AG04449 (cell line): Measurements from ENCODE around the gene FLAD1.

Experiments
- CTCF ChIA-PET: fragments of 350-600 bp; formaldehyde crosslinking; extraction: SDS; loops from one replicate; lab custom pipeline; 2021; ENCODE audit warnings: antibody characterized with exemption; lab: Yijun Ruan, JAX
- POLR2A ChIA-PET: fragments of 400-600, 350-600 bp; formaldehyde crosslinking; extraction: SDS; loops from one replicate; lab custom pipeline; 2020; ENCODE audit warnings: antibody characterized with exemption, inconsistent platforms; lab: Yijun Ruan, JAX
- DNase-seq: peaks from one replicate; pipeline ENCODE4 v3.0.0-alpha.2; 2010; ENCODE audit warnings: low read depth, low spot score
- H3K4me3 ChIP-seq: 2 replicates; pipeline ENCODE4 v1.5.1; 2011; ENCODE audit warnings: low read depth, mild to moderate bottlenecking, control low read depth, low read length
- CTCF ChIP-seq: IDR thresholded peaks from one replicate; pipeline ENCODE4 v1.5.1; 2011; ENCODE audit warnings: mild to moderate bottlenecking, moderate library complexity, low read length, control low read depth, inconsistent platforms; ENCODE audit not compliant: insufficient read depth; ENCODE audit errors: missing control alignments

FLAD1 gene

GRCh38 chr1:155013632-155014031 lies 30.5 kb downstream of the FLAD1 start:
- ChIA-PET CTCF (interaction anchor here (0.7 to 10.5 kb wide), 6 partner anchors 8 to 71 kb away, joined by 3 to 244 read pairs (median 3); partner anchors contain the start of genes LENEP, SHC1 and ZBTB7B), POLR2A (no interaction called here)
- TF ChIP-seq CTCF = no peak
- no peak overlapping the region for H3K4me3 ChIP-seq
- no peak for DNase-seq

DNA sequence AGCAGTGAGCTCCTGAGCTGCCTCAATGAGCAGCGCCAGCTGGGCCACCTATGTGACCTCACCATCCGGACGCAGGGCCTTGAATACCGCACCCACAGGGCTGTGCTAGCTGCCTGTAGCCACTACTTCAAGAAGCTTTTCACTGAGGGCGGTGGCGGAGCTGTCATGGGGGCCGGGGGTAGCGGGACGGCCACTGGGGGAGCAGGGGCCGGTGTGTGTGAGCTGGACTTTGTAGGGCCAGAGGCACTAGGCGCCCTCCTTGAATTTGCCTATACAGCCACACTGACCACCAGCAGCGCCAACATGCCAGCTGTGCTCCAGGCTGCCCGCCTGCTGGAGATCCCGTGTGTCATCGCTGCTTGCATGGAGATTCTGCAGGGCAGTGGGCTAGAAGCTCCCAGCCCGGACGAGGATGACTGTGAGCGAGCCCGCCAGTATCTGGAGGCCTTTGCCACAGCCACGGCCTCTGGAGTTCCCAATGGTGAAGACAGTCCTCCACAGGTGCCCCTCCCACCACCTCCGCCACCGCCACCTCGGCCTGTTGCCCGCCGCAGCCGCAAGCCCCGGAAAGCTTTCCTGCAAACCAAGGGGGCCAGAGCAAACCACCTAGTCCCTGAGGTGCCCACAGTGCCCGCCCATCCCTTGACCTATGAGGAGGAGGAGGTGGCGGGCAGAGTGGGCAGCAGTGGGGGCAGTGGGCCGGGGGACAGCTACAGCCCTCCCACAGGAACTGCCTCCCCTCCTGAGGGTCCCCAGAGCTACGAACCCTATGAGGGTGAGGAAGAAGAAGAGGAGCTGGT lies 31.8 kb downstream of the FLAD1 start:
- ChIA-PET CTCF (interaction anchor here (1.0 to 10.5 kb wide), 9 partner anchors 14 to 75 kb away, joined by 3 to 244 read pairs (median 4); partner anchors contain the start of genes LENEP, PBXIP1, PYGO2 and ZBTB7B), POLR2A (interaction anchor here (0.8 to 1.1 kb wide), 2 partner anchors 53 to 70 kb away, joined by 4 to 5 read pairs; partner anchors contain the start of gene PYGO2)
- no peak for DNase-seq
- no peak overlapping the region for H3K4me3 ChIP-seq
- TF ChIP-seq CTCF = no peak

- TF ChIP-seq CTCF = no peak
- DNase-seq = no peak
- H3K4me3 ChIP-seq = no peak overlapping the region
- POLR2A ChIA-PET = interaction anchor here (0.8 kb wide), 1 partner anchor 54 kb away, joined by 5 read pairs; the partner anchor contains the start of gene PYGO2
- CTCF ChIA-PET = interaction anchor here (0.6 to 10.5 kb wide), 16 partner anchors 12 to 346 kb away, joined by 3 to 244 read pairs (median 4); partner anchors contain the start of genes LENEP, PBXIP1, PYGO2 and ZBTB7B
These were observed 32.5 kb downstream of the FLAD1 start for GRCh38 chr1:155015527-155016230.

DNA sequence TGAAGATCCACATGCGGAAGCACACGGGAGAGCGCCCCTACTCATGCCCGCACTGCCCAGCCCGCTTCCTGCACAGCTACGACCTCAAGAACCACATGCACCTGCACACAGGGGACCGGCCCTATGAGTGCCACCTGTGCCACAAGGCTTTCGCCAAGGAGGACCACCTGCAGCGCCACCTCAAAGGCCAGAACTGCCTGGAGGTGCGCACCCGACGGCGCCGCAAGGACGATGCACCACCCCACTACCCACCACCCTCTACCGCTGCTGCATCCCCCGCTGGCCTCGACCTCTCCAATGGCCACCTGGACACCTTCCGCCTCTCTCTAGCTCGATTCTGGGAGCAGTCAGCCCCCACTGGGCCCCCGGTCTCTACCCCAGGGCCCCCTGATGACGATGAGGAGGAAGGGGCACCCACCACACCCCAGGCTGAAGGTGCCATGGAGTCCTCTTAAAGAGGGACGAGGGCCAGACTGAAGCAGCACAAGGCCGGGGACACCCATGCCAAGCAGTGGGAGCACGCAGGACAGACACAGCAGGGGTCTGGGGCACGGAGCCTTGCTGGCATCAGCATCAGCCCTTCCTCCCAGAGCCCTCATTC lies 33.2 kb downstream of the FLAD1 start:
- no peak overlapping the region for H3K4me3 ChIP-seq
- ChIA-PET POLR2A (interaction anchor here (1.6 kb wide), 1 partner anchor 46 kb away, joined by 6 read pairs; the partner anchor contains the start of gene SHC1), CTCF (interaction anchor here (0.9 to 10.5 kb wide), 23 partner anchors 12 to 553 kb away, joined by 3 to 244 read pairs (median 7); partner anchors contain the start of genes DCST1, DCST2, FLAD1 and LENEP)
- DNase-seq = no peak
- TF ChIP-seq CTCF = no peak

DNA sequence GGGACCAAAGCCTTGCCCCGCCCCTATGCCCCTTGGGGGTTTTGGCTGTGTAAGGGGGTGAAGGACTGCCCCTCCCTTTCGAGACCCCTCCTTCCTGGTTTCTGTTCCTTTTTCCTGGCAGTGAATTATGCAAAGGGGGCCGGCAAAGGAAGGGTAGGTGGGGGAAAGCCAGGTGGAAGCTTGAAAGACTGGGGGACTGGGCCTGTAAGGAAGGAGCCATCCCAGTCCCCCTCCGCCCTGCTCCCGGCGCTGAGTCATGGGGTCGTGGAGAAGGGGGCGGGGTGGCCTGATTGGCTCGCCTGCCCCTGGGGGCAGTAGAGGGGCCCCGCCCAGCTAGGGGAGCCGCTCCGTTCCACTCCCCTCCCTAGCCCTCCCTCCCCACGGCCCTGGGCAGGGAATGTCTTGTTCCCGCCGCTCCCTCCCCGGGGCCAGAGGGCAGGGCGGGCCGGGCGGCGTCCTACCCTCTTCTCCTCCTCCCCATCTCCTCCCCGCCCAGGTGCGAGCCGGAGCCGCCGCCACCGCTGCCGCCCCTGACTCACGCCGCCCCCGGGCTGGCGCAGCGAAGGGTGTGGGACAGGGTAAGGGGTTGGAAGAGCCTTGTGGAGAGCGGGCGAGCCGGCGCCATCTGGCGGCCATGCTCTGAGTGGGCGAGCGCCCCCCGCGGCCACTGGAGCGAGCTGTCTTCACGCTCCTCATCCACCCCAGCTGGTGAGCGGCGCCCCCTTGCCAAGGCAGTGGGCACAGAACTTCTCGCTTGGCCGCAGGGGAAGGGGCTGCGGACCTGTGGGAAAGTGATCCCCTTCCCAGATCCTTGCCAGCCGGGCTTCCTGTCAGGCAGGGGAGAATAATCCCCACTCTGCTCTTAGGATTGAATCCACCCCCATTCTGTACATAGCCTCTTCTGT lies 34.1 kb downstream of the FLAD1 start:
- H3K4me3 ChIP-seq = peak overlapping the region; percentile 43
- ChIA-PET POLR2A (interaction anchor here (0.5 to 1.6 kb wide), 6 partner anchors 16 to 62 kb away, joined by 3 to 6 read pairs (median 4); partner anchors contain the start of genes PBXIP1, PYGO2 and SHC1), CTCF (interaction anchor here (0.6 to 10.5 kb wide), 36 partner anchors 11 to 554 kb away, joined by 3 to 244 read pairs (median 4); partner anchors contain the start of genes ADAM15, DCST1, DCST2 and FLAD1)
- DNase-seq = peak; percentile 14
- TF ChIP-seq CTCF = peak; percentile 100
